Colonic mucosa (tissue), 4 donors: ENCODE results near the gene ZDHHC18. TPM values are rescaled to one million over a fixed set of nuclear protein-coding genes. Genes with fewer than 3 reads are reported as not detected.

Experiments
- DNase-seq: peaks from one replicate; pipeline ENCODE4 v3.0.0-alpha.2; 2020
- H3K27ac ChIP-seq: fragments of 200-600 bp; one replicate; pipeline ENCODE4 v1.8.0; 2021
- H3K27me3 ChIP-seq: fragments of 200-600 bp; one replicate; pipeline ENCODE4 v1.8.0; 2021
- H3K36me3 ChIP-seq: fragments of 200-600 bp; one replicate; pipeline ENCODE4 v1.8.0; 2021
- H3K4me1 ChIP-seq: fragments of 200-600 bp; one replicate; pipeline ENCODE4 v1.8.0; 2021; ENCODE audit warnings: mild to moderate bottlenecking
- H3K4me3 ChIP-seq: fragments of 200-600 bp; one replicate; pipeline ENCODE4 v1.8.0; 2021
- H3K9ac ChIP-seq, 2 donors: one replicate each; pipeline ENCODE4 v1.7.0; 2013; ENCODE audit warnings: control low read depth in 2 of 2, low read depth in 2 of 2, low read length in 2 of 2
- H3K9me3 ChIP-seq: fragments of 200-600 bp; one replicate; pipeline ENCODE4 v1.8.0; 2021
- CTCF ChIP-seq: fragments of 200-600 bp; IDR thresholded peaks from one replicate; pipeline ENCODE4 v1.8.0; 2022; ENCODE audit warnings: antibody characterized with exemption, mild to moderate bottlenecking
- intact Hi-C: fragments of 100-400 bp; cut with DNase I; formaldehyde crosslinking; loops from one replicate; pipeline ENCODE4 v1.14.1; 2022
- total RNA-seq, 2 donors: library from RNA; stranded (reverse); fragmentation: NEBNext Ultra II Directional in 1 of 2; extraction: Animal tissue kit (Norgen Biotek cat#: 25700) in 1 of 2; gene quantifications; one replicate each; pipeline ENCODE4 v1.2.1, GENCODE V29; 2021
- donor health status: healthy.
- donor health status: DM: no; HTN: no; CAD: no.
- donor health status: DM: no; HTN: no; CAD: no.

Gene ZDHHC18
- total RNA-seq, 2 donors from 2014 or later: 14.1 to 16.8 TPM

- H3K36me3 ChIP-seq: peaks cover 5% of the 10 kb centered on the region
- DNase-seq: no peak
- no peaks in the 10 kb centered on the region for H3K9me3 ChIP-seq
- H3K4me1 ChIP-seq: peaks cover 10% of the 10 kb centered on the region
- H3K27me3 ChIP-seq: no peaks in the 10 kb centered on the region
- H3K4me3 ChIP-seq: peak overlapping the region; percentile 97
- TF ChIP-seq CTCF: no peak
- intact Hi-C loops: no loop called here
- peak overlapping the region; percentile 82 for H3K27ac ChIP-seq
- H3K9ac ChIP-seq: peak overlapping the region in 1 of 2 donors; percentile 94
Measured at GRCh38 chr1:26900815-26901511, 74.5 kb downstream of the ZDHHC18 start.

Other genes starting within 250 kb of the ZDHHC18 start
- gene ARID1A, start 130.7 kb upstream of the ZDHHC18 start, total RNA-seq: 10 to 100 TPM; 49.6 to 76.2 TPM
- gene PIGV, start 38.7 kb upstream of the ZDHHC18 start, total RNA-seq: 10 to 100 TPM; 16.8 to 24.2 TPM
- gene SFN, start 36.5 kb downstream of the ZDHHC18 start, total RNA-seq: 100 to 1,000 TPM; 239 to 253 TPM
- 10 to 100 TPM; 32.4 to 36.2 TPM for gene GPN2, start 63.6 kb downstream of the ZDHHC18 start, total RNA-seq
- 10 to 100 TPM; 13.9 to 14.4 TPM for gene GPATCH3, start 73.8 kb downstream of the ZDHHC18 start, total RNA-seq
- 1 to 10 TPM in 1 of 2 donors, under 1 TPM in 1; 0.64 to 1.8 TPM for gene NR0B2, start 87.3 kb downstream of the ZDHHC18 start, total RNA-seq
- 10 to 100 TPM; 37.9 to 92.5 TPM for gene NUDC, start 95.1 kb downstream of the ZDHHC18 start, total RNA-seq
- 10 to 100 TPM; 23.2 to 27.3 TPM for gene KDF1, start 133.8 kb downstream of the ZDHHC18 start, total RNA-seq
- gene TRNP1, start 167.0 kb downstream of the ZDHHC18 start, total RNA-seq: 1 to 10 TPM; 2.5 to 2.7 TPM
- gene TENT5B, start 186.2 kb downstream of the ZDHHC18 start, total RNA-seq: 1 to 10 TPM; 1.0 to 3.8 TPM